Effector CD4-positive, alpha-beta T cell (primary cell): Measurements from ENCODE around the gene IFNA14.
"Not testable (repeated sequence)": the region's sequence is repeated elsewhere in the genome, so short reads cannot be mapped to it uniquely, and the experiment has no call there.

Experiments
- DNase-seq: peaks from one replicate; pipeline ENCODE4 v3.0.0-alpha.2; 2020

Gene IFNA14

DNA sequence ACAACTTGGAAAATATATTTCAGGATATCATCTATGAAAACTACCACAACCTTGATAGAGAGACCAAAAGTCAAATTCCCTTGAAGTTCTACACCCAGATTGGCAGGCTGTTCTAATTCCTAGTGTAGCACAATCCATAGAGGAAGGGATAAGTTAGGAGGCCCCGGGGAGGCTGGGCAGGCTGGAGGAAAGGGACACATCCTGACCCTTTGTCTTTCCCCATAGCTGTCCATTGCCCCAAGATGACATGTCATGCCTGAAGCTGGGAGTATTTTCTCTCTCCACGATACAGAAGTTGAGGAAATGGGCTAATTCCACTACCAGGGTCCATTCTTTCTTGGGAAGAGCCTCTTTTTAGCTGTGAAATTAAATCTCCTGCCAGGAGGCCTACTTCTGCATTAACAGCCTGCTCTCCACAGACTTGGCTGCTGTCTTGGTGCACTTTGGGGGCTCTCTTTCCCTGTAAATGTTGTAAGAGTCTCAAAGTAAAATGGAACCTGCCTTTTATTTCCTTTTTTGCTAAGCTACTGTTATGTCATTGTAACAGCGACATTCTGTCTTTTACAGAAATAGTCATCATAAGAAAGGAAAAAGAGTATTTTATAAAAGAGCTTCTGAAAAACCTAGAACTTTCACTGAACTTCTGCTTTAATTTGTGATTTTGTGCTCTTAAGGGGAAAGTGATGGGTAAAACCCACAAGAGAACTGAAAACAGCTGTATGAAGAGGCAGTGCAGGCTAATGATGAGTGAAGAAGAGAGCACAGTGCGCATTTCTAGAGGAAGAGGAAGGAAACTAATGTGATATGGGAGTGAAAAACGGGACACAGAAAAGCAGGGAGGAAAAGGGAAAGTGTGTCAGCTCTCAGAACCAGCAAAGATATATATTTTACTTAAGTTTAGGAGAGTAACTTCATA is 26.1 kb downstream of the IFNA14 start:
- not testable (repeated sequence) for DNase-seq

DNA sequence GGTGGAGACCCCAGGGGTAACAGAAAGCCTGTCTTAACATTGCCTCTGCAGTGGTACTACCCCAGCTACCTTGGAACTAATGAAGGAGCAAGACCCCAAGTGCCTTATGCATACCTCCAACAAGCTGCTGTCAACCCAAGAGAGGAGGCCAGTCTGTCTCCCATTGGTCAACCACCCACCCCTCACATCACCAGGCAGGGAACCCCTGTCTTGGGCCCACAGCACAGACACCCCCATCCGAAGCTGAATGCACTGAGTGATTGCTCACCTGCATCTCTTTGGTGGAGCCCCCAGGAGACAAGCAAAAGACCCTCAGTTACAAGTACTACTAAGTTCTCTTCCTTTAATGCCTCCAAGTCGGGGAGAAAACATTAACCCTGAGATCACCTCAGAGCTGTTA is 27.6 kb downstream of the IFNA14 start:
- DNase-seq: not testable (repeated sequence)

DNA sequence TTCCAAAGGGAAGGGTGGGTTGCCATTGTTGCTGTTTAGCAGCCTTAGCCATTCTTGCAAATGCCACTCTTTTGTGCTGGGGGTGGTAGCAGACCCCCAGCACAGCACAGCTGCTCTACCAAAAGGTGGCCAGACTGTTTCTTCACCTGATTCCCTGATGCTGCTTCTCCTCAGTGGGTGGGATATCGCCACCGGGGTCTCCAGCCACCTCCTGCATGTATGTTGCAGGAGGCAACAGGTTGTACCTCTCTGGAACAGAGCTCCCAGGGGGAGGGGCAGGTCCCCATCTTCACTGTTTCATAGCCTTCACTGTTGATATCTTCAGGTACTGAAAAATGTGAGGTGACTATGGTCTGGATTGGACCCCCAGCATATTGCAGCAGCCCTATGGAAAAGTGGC is 29.0 kb downstream of the IFNA14 start:
- DNase-seq: not testable (repeated sequence)

DNA sequence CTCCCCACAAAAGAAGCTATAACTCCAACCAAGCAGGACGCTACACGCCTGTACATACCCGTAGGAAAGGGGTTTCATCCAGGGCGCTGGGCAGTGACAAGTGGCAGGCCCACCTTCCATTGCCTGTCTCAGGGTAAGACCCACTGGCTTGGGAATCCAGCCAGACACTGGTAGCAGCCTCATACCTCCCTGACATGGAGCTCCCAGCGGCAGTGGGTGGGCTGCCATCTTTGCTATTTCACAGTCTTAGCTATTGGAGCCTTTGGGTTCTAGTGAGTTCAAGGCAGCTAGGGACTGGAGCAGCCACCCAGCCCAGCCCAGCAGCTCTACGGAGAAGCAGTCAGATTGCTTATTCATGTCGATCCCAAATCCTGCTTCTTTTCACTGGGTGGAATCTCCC is 29.5 kb downstream of the IFNA14 start:
- no peak for DNase-seq

DNA sequence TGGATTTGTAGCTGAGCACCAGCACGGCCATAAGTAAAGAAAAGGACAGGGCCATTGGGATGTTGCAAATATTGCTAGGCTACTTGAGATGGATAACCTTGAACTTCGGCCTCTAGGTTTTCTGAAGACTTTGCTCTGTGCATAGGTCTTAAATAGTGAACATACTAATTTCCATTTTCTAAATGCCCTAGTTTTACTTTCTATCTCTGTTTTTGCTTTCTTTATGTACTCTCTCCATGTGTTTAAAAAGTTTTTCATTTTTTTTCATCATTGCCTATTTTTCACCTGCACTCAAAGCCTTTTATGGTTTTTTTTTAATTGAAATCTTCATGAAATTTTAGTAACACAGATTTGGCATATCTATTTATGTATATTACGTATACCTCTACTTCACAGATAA is 32.8 kb downstream of the IFNA14 start, which contains the start of gene IFNA10:
IFNA10 (minus strand) TSS at position 101 of the 400 bp plus-strand sequence; CDS start at position 55, 46 bp downstream.
- DNase-seq: not testable (repeated sequence)

DNA sequence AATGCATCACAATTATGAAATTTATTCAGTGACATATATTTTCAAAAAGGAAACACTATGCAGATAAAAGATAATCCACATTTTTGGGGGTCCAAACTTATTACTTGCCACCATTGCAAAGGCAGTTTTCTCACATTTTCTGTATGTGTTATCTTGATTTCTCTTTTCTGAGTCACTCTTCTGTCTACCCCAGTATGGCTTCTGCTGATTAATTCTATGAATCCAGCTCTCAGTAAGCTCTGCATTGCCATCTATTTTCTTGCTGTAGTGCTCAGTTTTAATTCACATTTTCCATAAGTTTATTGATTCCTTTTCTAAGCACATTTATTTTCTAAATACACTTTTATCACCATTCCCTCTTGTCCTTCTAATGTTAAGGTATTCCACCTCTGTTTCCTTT is 34.6 kb downstream of the IFNA14 start:
- DNase-seq: no peak

DNA sequence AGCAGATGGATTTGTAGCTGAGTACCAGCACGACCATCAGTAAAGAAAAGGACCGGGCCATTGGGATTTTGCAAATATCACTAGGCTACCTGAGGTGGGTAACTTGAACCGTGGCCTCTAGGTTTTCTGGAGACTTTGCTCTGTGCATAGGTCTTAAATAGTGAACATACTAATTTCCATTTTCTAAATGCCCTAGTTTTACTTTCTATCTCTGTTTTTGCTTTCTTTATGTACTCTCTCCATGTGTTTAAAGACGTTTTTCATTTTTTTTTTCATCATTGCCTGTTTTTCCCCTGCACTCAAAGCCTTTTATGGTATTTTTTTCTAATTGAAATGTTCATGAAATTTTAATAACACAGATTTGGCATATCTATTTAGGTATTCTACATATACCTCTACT is 37.7 kb downstream of the IFNA14 start, which contains the start of gene IFNA7:
IFNA7 (minus strand) TSS at position 101 of the 400 bp plus-strand sequence; CDS start at position 61, 40 bp downstream.
- not testable (repeated sequence) for DNase-seq

DNA sequence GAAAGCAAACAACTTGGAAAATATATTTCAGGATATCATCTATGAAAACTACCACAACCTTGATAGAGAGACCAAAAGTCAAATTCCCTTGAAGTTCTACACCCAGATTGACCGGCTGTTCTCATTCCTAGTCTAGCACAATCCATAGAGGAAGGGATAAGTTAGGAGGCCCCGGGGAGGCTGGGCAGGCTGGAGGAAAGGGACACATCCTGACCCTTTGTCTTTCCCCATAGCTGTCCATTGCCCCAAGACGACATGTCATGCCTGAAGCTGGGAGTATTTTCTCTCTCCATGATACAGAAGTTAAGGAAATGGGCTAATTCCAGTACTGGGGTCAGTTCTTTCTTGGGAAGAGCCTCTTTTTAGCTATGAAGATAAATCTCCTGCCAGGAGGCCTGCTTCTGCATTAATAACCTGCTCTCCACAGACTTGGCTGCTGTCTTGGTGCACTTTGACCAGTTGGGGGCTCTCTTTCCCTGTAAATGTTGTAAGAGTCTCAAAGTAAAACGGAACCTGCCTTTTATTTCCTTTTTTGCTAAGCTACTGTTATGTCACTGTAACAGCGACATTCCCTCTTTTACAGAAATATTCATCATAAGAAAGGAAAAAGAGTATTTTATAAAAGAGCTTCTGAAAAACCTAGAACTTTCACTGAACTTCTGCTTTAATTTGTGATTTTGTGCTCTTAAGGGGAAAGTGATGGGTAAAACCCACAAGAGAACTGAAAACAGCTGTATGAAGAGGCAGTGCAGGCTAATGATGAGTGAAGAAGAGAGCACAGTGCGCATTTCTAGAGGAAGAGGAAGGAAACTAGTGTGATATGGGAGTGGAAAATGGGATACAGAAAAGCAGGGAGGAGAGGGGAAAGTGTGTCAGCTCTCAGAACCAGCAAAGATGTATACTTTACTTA is 44.7 kb downstream of the IFNA14 start:
- not testable (repeated sequence) for DNase-seq
